HCT116 (cell line): ENCODE measurements around the gene ARIH2. TPM values are rescaled to one million over a fixed set of nuclear protein-coding genes. Genes with fewer than 3 reads are reported as not detected.

ENCODE experiments used
- ATAC-seq: fragments of 200-7000 bp; cut with Tn5 transposase; 2 replicates; pipeline ENCODE4 v1.9.1; 2020; ENCODE audit warnings: mild to moderate bottlenecking, moderate library complexity
- BruUV-seq: library from RNA; stranded (reverse); fragments of 400-500 nt; replicated peaks from 2 replicates; lab custom pipeline; 2021; lab: Mats Ljungman, UMichigan
- CTCF ChIA-PET: fragments of 300-600 bp; sonication (Branson Sonifier 250); formaldehyde crosslinking; loops from one replicate; lab custom pipeline; 2021; ENCODE audit warnings: antibody characterized with exemption; lab: Charles Lee
- POLR2A ChIA-PET: fragments of 300-600, 350-600 bp; sonication (Branson Sonifier 250); formaldehyde crosslinking; loops from one replicate; lab custom pipeline; 2021; ENCODE audit warnings: antibody characterized with exemption; lab: Charles Lee
- RAD21 ChIA-PET, 2 experiments: fragments of 300-600 bp; sonication (Branson Sonifier 250); formaldehyde crosslinking; loops; one replicate each; lab custom pipeline; 2023; ENCODE audit warnings: low total read pairs in 2 of 2; ENCODE audit not compliant: uncharacterized antibody in 2 of 2, unreplicated experiment in 2 of 2, low non-redundant PET in 1 of 2; lab: Charles Lee
- DNase-seq: peaks from one replicate; pipeline ENCODE4 v3.0.0-alpha.2; 2010; ENCODE audit warnings: low read depth, low spot score
- H2AFZ ChIP-seq: fragments of 200-600 bp; shearing (Covaris generic), sonication (generic); 2 replicates; pipeline ENCODE4 v1.6.1; 2017; ENCODE audit warnings: low read depth, mixed run types, mixed read lengths, antibody characterized with exemption, low read length; ENCODE audit not compliant: poor library complexity, severe bottlenecking
- H3K27ac ChIP-seq: 2 replicates; pipeline ENCODE4 v1.5.1; 2012; ENCODE audit warnings: low read depth, low read length
- H3K27me3 ChIP-seq: fragments of 200-600 bp; sonication (generic); 2 replicates; pipeline ENCODE4 v1.6.1; 2016; ENCODE audit warnings: mixed run types, low read length, mixed read lengths; ENCODE audit not compliant: insufficient read depth
- H3K36me3 ChIP-seq, 2 experiments: fragments of 200-500 bp in 1 of 2; fragments of 200-600 bp in 1 of 2; sonication (Bioruptor generic) in 1 of 2; sonication (generic) in 1 of 2; 2 replicates each; pipeline versions ENCODE4 v1.5.1 to v1.6.1; 2014 to 2016; ENCODE audit warnings: low read length in 2 of 2, inconsistent platforms in 1 of 2, mixed read lengths in 1 of 2, mixed run types in 1 of 2; ENCODE audit not compliant: insufficient read depth in 2 of 2, control insufficient read depth in 1 of 2
- H3K4me1 ChIP-seq, 2 experiments: fragments of 200-600 bp in 1 of 2; sonication (generic) in 1 of 2; 2 replicates each; pipeline versions ENCODE4 v1.5.1 to v1.6.1; 2012 to 2017; ENCODE audit warnings: low read length in 2 of 2, inconsistent platforms in 1 of 2, mild to moderate bottlenecking in 1 of 2, mixed read lengths in 1 of 2, mixed run types in 1 of 2, moderate library complexity in 1 of 2; ENCODE audit not compliant: insufficient read depth in 2 of 2, control insufficient read depth in 1 of 2
- H3K4me2 ChIP-seq: fragments of 200-600 bp; sonication (generic); 2 replicates; pipeline ENCODE4 v1.6.1; 2017; ENCODE audit warnings: mixed run types, low read length, mixed read lengths
- H3K4me3 ChIP-seq, 2 experiments: fragments of 200-600 bp in 1 of 2; sonication (generic) in 1 of 2; replicated peaks in 1 of 2; 2 replicates each; pipeline ENCODE4 v1.5.1; 2011 to 2016; ENCODE audit warnings: low read length in 2 of 2, control low read depth in 1 of 2, low read depth in 1 of 2, mild to moderate bottlenecking in 1 of 2, mixed read lengths in 1 of 2, mixed run types in 1 of 2
- H3K79me2 ChIP-seq: fragments of 200-600 bp; sonication (generic); 2 replicates; pipeline ENCODE4 v1.6.1; 2017; ENCODE audit warnings: mild to moderate bottlenecking, mixed run types, low read length, moderate library complexity, mixed read lengths; ENCODE audit not compliant: insufficient read depth
- H3K9ac ChIP-seq: fragments of 200-600 bp; sonication (generic); 2 replicates; pipeline ENCODE4 v1.6.1; 2016; ENCODE audit warnings: low read length, mixed read lengths
- H3K9me2 ChIP-seq: fragments of 200-600 bp; sonication (generic), shearing (Covaris generic); 2 replicates; pipeline ENCODE4 v1.6.1; 2017; ENCODE audit warnings: mixed run types, mild to moderate bottlenecking, moderate library complexity; ENCODE audit not compliant: insufficient read depth
- H3K9me3 ChIP-seq, 2 experiments: fragments of 200-500 bp in 1 of 2; fragments of 200-600 bp in 1 of 2; sonication (Bioruptor generic) in 1 of 2; sonication (generic) in 1 of 2; 2 replicates each; pipeline ENCODE4 v1.6.1; 2014 to 2017; ENCODE audit warnings: low read length in 2 of 2, mixed read lengths in 2 of 2, inconsistent platforms in 1 of 2, low read depth in 1 of 2, mild to moderate bottlenecking in 1 of 2, mixed run types in 1 of 2, moderate library complexity in 1 of 2; ENCODE audit not compliant: control insufficient read depth in 1 of 2, insufficient read depth in 1 of 2
- H4K20me1 ChIP-seq: fragments of 200-600 bp; sonication (generic), shearing (Covaris generic); 2 replicates; pipeline ENCODE4 v1.6.1; 2017; ENCODE audit warnings: mixed run types, mild to moderate bottlenecking, moderate library complexity; ENCODE audit not compliant: insufficient read depth
- ATF3 ChIP-seq: IDR thresholded peaks from 2 replicates; pipeline ENCODE4 v1.6.1; 2012
- EGR1 ChIP-seq: IDR thresholded peaks from 2 replicates; pipeline ENCODE4 v1.6.1; 2012; ENCODE audit warnings: low read depth
- ELF1 ChIP-seq: IDR thresholded peaks from 2 replicates; pipeline ENCODE4 v1.6.1; 2012; ENCODE audit warnings: low read depth, borderline replicate concordance
- EZH2 ChIP-seq: fragments of 200-600 bp; sonication (generic); IDR thresholded peaks from 2 replicates; pipeline ENCODE4 v1.6.1; 2017; ENCODE audit warnings: antibody characterized with exemption, mixed run types
- EZH2phosphoT487 ChIP-seq: fragments of 200-600 bp; IDR thresholded peaks from 2 replicates; pipeline ENCODE4 v1.6.1; 2018; ENCODE audit warnings: antibody characterized with exemption, borderline replicate concordance
- JUND ChIP-seq: IDR thresholded peaks from 2 replicates; pipeline ENCODE4 v1.6.1; 2012
- POLR2A ChIP-seq: IDR thresholded peaks from 2 replicates; pipeline ENCODE4 v1.7.0; 2011; ENCODE audit warnings: borderline replicate concordance; ENCODE audit not compliant: insufficient read depth, insufficient read length; ENCODE audit errors: extremely low read depth
- RAD21 ChIP-seq: IDR thresholded peaks from 2 replicates; pipeline ENCODE4 v1.6.1; 2012; ENCODE audit warnings: low read depth, mild to moderate bottlenecking
- REST ChIP-seq: IDR thresholded peaks from 2 replicates; pipeline ENCODE4 v1.6.1; 2012; ENCODE audit warnings: low read depth
- SIN3A ChIP-seq: IDR thresholded peaks from 2 replicates; pipeline ENCODE4 v1.6.1; 2012; ENCODE audit warnings: low read depth
- SRF ChIP-seq: IDR thresholded peaks from 2 replicates; pipeline ENCODE4 v1.6.1; 2012; ENCODE audit warnings: low read depth
- TCF7L2 ChIP-seq: IDR thresholded peaks from 2 replicates; pipeline ENCODE4 v1.7.0; 2011; ENCODE audit warnings: borderline replicate concordance, inconsistent platforms; ENCODE audit not compliant: insufficient read depth, insufficient read length; ENCODE audit errors: extremely low read depth
- YY1 ChIP-seq: IDR thresholded peaks from 2 replicates; pipeline ENCODE4 v1.6.1; 2011; ENCODE audit warnings: low read length, low read depth, moderate library complexity, mild to moderate bottlenecking; ENCODE audit not compliant: insufficient replicate concordance; ENCODE audit errors: extremely low read depth
- ZFX ChIP-seq: fragments of 450-650 bp; IDR thresholded peaks from 2 replicates; pipeline ENCODE4 v1.6.1; 2017
- ZNF274 ChIP-seq: fragments of 200-500 bp; sonication (Bioruptor generic); IDR thresholded peaks from 2 replicates; pipeline ENCODE4 v1.6.1; 2014; ENCODE audit warnings: mild to moderate bottlenecking, low read depth, low read length, inconsistent platforms
- intact Hi-C: fragments of 100-400 bp; cut with micrococcal nuclease; formaldehyde crosslinking; loops from 2 replicates; pipeline ENCODE4 v1.10.0; 2022
- total RNA-seq: library from RNA; stranded (reverse); gene quantifications from one replicate; pipeline ENCODE4 v1.2.1, GENCODE V29; 2021; ENCODE audit not compliant: unreplicated experiment
- TF ChIP-seq, protein P1 (sequence below), 3 experiments: fragments of 200-600 bp in 1 of 3; sonication (generic) in 1 of 3; IDR thresholded peaks in 2 of 3; conservative IDR thresholded peaks in 1 of 3; 2 replicates each; pipeline ENCODE4 v1.5.1; 2012 to 2017; ENCODE audit warnings: low read depth in 2 of 3, low read length in 2 of 3, antibody characterized with exemption in 1 of 3, borderline replicate concordance in 1 of 3, control low read depth in 1 of 3, mild to moderate bottlenecking in 1 of 3, mixed read lengths in 1 of 3, mixed run types in 1 of 3, moderate library complexity in 1 of 3; ENCODE audit not compliant: insufficient read depth in 1 of 3
- TF ChIP-seq, protein P2 (sequence below): IDR thresholded peaks from 2 replicates; pipeline ENCODE4 v1.6.1; 2011; ENCODE audit warnings: mild to moderate bottlenecking, low read length, moderate library complexity; ENCODE audit not compliant: insufficient replicate concordance; ENCODE audit errors: extremely low read depth

Gene ARIH2
- total RNA-seq, 1 experiment from 2014 or later, result 105 TPM

DNA sequence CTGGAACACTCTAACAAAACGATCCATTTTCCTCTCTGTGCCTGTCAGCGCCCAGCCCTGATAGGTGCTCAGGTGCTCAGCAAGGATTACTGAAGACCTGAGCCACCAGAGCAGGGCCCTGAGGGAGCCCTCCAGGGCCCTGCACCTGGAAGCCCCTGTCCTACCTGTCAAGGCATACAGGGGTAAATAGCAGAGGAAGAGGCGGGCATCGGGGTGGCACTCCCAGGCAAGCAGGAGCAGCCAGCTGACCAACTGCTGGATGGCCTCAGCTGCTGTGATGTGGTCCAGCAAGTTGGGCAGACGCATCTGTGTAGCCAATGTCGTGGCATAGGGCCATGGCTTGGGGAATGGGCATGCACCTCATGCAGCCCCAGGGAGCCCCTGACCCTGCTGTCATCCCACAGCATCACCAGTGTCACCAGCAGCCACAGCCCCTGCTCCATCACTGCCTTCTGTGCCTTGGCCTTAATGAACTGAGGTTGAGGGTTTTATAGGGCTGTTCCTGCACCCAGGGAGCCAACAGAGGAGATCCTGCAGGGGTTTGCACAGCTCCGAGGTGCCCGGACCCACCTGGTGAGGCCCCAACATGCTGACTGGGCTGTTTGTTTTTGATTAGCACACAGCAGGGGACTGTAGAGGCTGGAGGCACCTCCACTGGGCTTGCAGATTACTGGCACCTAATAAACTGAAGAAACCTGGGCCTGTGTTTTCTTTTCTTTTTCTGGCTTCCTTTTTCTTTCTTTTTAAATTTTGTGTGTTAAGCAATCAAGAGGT lies 80.6 kb downstream of the ARIH2 start:
- H4K20me1 ChIP-seq, result no peaks in the 10 kb centered on the region
- RAD21 ChIA-PET, result no interaction called here
- TF ChIP-seq YY1, result no peak
- no peak for TF ChIP-seq JUND
- no peak for TF ChIP-seq SRF
- no peak for TF ChIP-seq ELF1
- TF ChIP-seq ATF3, result no peak
- no peak for TF ChIP-seq EGR1
- no peak for TF ChIP-seq ZNF274
- TF ChIP-seq RAD21, result no peak
- TF ChIP-seq TCF7L2, result no peak
- no peak for TF ChIP-seq POLR2A
- TF ChIP-seq SIN3A, result no peak
- TF ChIP-seq ZFX, result no peak; the same call in 1 of the 2 replicates
- no peak for TF ChIP-seq EZH2
- TF ChIP-seq, protein P1, sequence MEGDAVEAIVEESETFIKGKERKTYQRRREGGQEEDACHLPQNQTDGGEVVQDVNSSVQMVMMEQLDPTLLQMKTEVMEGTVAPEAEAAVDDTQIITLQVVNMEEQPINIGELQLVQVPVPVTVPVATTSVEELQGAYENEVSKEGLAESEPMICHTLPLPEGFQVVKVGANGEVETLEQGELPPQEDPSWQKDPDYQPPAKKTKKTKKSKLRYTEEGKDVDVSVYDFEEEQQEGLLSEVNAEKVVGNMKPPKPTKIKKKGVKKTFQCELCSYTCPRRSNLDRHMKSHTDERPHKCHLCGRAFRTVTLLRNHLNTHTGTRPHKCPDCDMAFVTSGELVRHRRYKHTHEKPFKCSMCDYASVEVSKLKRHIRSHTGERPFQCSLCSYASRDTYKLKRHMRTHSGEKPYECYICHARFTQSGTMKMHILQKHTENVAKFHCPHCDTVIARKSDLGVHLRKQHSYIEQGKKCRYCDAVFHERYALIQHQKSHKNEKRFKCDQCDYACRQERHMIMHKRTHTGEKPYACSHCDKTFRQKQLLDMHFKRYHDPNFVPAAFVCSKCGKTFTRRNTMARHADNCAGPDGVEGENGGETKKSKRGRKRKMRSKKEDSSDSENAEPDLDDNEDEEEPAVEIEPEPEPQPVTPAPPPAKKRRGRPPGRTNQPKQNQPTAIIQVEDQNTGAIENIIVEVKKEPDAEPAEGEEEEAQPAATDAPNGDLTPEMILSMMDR (IDR thresholded peaks at IDR 0.05 in 2 of 3, conservative IDR thresholded peaks at IDR 0.05 in 1 of 3; ENCODE audit: borderline replicate concordance in 1 of 3, insufficient read depth in 1 of 3, low read depth in 2 of 3, low read length in 2 of 3), result no peak
- TF ChIP-seq EZH2phosphoT487, result no peak
- no peak for TF ChIP-seq REST
- TF ChIP-seq, protein P2, sequence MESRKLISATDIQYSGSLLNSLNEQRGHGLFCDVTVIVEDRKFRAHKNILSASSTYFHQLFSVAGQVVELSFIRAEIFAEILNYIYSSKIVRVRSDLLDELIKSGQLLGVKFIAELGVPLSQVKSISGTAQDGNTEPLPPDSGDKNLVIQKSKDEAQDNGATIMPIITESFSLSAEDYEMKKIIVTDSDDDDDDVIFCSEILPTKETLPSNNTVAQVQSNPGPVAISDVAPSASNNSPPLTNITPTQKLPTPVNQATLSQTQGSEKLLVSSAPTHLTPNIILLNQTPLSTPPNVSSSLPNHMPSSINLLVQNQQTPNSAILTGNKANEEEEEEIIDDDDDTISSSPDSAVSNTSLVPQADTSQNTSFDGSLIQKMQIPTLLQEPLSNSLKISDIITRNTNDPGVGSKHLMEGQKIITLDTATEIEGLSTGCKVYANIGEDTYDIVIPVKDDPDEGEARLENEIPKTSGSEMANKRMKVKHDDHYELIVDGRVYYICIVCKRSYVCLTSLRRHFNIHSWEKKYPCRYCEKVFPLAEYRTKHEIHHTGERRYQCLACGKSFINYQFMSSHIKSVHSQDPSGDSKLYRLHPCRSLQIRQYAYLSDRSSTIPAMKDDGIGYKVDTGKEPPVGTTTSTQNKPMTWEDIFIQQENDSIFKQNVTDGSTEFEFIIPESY, result no peak
- TF ChIP-seq, all 23 proteins: peak for 0
- no peak overlapping the region for H3K4me3 ChIP-seq
- ATAC-seq (no peak), DNase-seq (no peak)
- intact Hi-C loops, result no loop called here
- no peaks in the 10 kb centered on the region for H3K9me3 ChIP-seq
- no peak overlapping the region for H3K27ac ChIP-seq
- H3K4me1 ChIP-seq, result no peaks in the 10 kb centered on the region; a peak in 1 of 4 replicates
- no peak overlapping the region for H3K9ac ChIP-seq
- no peak overlapping the region for H3K4me2 ChIP-seq
- CTCF ChIA-PET, result interaction anchor here (1.5 kb wide), 1 partner anchor 11 kb away, joined by 4 read pairs; no protein-coding TSS in a partner anchor
- H3K9me2 ChIP-seq, result no peaks in the 10 kb centered on the region
- peaks cover 8% of the 10 kb centered on the region; the same call in 1 of the 2 replicates for H3K79me2 ChIP-seq
- peaks cover 2 to 3% of the 10 kb centered on the region in 2 experiments; a peak in 2 of 4 replicates for H3K36me3 ChIP-seq
- no TSS peak for BruUV-seq
- no peaks in the 10 kb centered on the region for H3K27me3 ChIP-seq
- POLR2A ChIA-PET, result no interaction called here
- no peak overlapping the region for H2AFZ ChIP-seq
